Left lung (tissue), 10 donors: Measurements from ENCODE around the gene TMEM247. TPM values are rescaled to one million over a fixed set of nuclear protein-coding genes. Genes with fewer than 3 reads are reported as not detected.
"Not testable (repeated sequence)": the region's sequence is repeated elsewhere in the genome, so short reads cannot be mapped to it uniquely, and the experiment has no call there.

Experiments used
- ATAC-seq: fragments of 200-7000 bp; cut with Tn5 transposase; one replicate; pipeline ENCODE4 v1.9.1; 2020; ENCODE audit warnings: moderate library complexity
- DNase-seq, 4 donors: peaks; one replicate each; pipeline ENCODE4 v3.0.0-alpha.2; 2013 to 2020
- H3K27ac ChIP-seq, 2 donors: fragments of 200-600 bp; sonication (generic) in 1 of 2; one replicate each; pipeline versions ENCODE4 v1.5.0 to v1.8.0; 2020 to 2021
- H3K27me3 ChIP-seq, 2 donors: fragments of 200-600 bp; sonication (generic) in 1 of 2; one replicate each; pipeline versions ENCODE4 v1.5.0 to v1.8.0; 2020 to 2021
- H3K36me3 ChIP-seq, 2 donors: fragments of 200-600 bp; sonication (generic) in 1 of 2; one replicate each; pipeline versions ENCODE4 v1.5.0 to v1.8.0; 2020 to 2021
- H3K4me1 ChIP-seq, 2 donors: fragments of 200-600 bp; one replicate each; pipeline ENCODE4 v1.8.0; 2021
- H3K4me3 ChIP-seq, 2 donors: fragments of 200-600 bp; sonication (generic) in 1 of 2; one replicate each; pipeline versions ENCODE4 v1.5.0 to v1.8.0; 2020 to 2021; ENCODE audit warnings: mild to moderate bottlenecking in 1 of 2
- H3K9me3 ChIP-seq, 2 donors: fragments of 200-600 bp; sonication (generic) in 1 of 2; one replicate each; pipeline versions ENCODE4 v1.5.0 to v1.8.0; 2020 to 2021
- intact Hi-C, 2 donors: fragments of 100-400 bp; cut with DNase I; formaldehyde crosslinking; loops; one replicate each; pipeline versions ENCODE4 v1.11.2 to v1.14.2; 2022
- polyA plus RNA-seq, 6 donors: library from polyadenylated mRNA; unstranded; fragments of 120-200 nt; gene quantifications; one replicate each; pipeline ENCODE4 v1.2.1, GENCODE V29; 2013; ENCODE audit not compliant: insufficient read length in 6 of 6
- total RNA-seq, 2 donors: library from RNA; stranded (reverse); fragmentation: NEBNext Ultra II Directional; extraction: Animal tissue kit (Norgen Biotek cat#: 25700); gene quantifications; one replicate each; pipeline ENCODE4 v1.2.1, GENCODE V29; 2021
- TF ChIP-seq, protein P1 (sequence below), 2 donors: fragments of 200-600 bp; sonication (generic) in 1 of 2; IDR thresholded peaks; one replicate each; pipeline versions ENCODE4 v1.5.0 to v1.8.0; 2021; ENCODE audit warnings: antibody characterized with exemption in 2 of 2
- donor health status: DM: no; HTN: yes; CAD: no.
- donor health status: DM: no; HTN: no; CAD: no.

The TMEM247 gene
- total and polyA plus RNA-seq, 8 donors, result not detected

DNA sequence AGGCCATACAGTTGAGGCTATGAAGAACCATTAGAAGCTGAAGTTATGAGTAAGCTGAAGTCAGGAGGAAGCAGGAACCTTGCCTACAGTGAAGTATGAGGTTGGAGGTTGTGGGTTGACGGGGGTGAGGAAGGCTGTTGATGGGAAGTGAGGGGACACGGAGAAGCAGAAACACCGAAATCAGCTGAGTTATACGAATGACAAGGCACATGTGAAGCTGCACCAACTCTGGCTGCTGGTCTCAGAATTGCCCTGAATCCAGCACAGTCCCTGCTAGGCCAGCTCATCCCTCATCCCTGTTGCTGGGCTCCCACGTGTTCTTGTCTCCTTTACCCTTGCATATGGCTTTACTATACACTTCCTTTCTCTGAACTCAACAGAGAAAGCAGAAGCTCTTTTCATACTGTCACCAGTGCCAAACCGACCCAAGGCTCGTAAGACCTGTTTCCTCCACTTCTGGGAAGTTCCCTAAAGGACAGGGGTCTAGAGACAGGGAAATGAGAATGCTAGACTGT, 9.2 kb upstream of the TMEM247 start:
- peaks cover 0 to 15% of the 10 kb centered on the region in 2 donors for H3K4me1 ChIP-seq
- H3K36me3 ChIP-seq, result no peaks in the 10 kb centered on the region
- intact Hi-C loops, result no loop called here
- H3K4me3 ChIP-seq, result no peak overlapping the region
- H3K9me3 ChIP-seq, result no peaks in the 10 kb centered on the region
- H3K27ac ChIP-seq, result peak overlapping the region in 1 of 2 donors; percentile 69
- ATAC-seq (peak; percentile 84), DNase-seq (no peak)
- H3K27me3 ChIP-seq, result no peaks in the 10 kb centered on the region
- TF ChIP-seq, protein P1, sequence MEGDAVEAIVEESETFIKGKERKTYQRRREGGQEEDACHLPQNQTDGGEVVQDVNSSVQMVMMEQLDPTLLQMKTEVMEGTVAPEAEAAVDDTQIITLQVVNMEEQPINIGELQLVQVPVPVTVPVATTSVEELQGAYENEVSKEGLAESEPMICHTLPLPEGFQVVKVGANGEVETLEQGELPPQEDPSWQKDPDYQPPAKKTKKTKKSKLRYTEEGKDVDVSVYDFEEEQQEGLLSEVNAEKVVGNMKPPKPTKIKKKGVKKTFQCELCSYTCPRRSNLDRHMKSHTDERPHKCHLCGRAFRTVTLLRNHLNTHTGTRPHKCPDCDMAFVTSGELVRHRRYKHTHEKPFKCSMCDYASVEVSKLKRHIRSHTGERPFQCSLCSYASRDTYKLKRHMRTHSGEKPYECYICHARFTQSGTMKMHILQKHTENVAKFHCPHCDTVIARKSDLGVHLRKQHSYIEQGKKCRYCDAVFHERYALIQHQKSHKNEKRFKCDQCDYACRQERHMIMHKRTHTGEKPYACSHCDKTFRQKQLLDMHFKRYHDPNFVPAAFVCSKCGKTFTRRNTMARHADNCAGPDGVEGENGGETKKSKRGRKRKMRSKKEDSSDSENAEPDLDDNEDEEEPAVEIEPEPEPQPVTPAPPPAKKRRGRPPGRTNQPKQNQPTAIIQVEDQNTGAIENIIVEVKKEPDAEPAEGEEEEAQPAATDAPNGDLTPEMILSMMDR (IDR thresholded peaks at IDR 0.05), result no peak

DNA sequence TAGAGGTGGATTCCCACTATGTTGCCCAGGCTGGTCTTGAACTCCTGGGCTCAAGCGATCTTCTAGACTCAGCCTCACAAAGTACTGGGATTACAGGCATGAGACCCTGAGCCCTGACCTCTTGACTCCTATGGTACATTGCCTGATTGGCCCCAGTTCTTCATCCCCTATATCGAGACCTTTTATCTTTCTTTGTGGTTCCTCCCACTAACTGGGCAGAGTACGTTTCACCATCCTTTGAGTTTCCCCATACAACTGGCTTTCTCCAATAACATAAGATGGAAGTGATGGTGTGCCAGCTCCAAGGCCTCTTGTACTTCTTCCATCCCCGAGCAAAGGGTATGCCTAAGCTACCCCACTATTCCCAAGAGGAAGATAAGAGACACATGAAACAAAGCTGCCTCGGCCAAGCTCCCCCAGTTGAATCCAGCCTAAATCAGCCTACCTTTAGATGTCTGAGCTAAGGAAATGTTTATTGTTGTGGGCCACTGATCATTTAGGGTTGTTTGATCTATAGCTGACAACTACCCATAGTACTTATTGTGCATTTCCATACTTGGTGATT, 8.3 kb upstream of the TMEM247 start:
- intact Hi-C loops, result no loop called here
- ATAC-seq (no peak), DNase-seq (no peak)
- no peak overlapping the region for H3K27ac ChIP-seq
- peaks cover 0 to 15% of the 10 kb centered on the region in 2 donors for H3K4me1 ChIP-seq
- H3K27me3 ChIP-seq, result no peaks in the 10 kb centered on the region
- H3K4me3 ChIP-seq, result no peak overlapping the region
- TF ChIP-seq, protein P1 (IDR thresholded peaks at IDR 0.05), result no peak
- no peaks in the 10 kb centered on the region for H3K36me3 ChIP-seq
- H3K9me3 ChIP-seq, result no peaks in the 10 kb centered on the region

DNA sequence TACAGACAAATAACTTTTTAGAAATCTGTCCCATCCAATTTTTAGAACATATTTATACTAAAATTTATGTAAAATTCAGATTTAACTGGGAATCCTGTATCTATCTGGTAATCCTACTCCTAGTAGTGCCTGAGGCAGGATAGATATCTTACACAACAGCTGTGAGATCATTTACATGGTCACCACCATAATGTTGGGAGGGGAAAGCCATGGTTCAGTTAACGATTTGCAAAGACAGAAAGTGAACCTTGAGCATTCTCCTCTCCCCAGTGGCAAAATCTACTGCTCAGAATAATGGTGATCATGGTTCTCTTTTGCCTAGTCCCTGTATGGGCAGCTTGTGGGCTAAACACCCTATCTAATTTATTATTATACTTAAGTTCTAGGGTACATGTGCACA, 7.7 kb upstream of the TMEM247 start:
- H3K27ac ChIP-seq, result no peak overlapping the region
- peaks cover 0 to 15% of the 10 kb centered on the region in 2 donors for H3K4me1 ChIP-seq
- no peaks in the 10 kb centered on the region for H3K36me3 ChIP-seq
- no peak for ATAC-seq
- intact Hi-C loops, result no loop called here
- no peak overlapping the region for H3K4me3 ChIP-seq
- no peaks in the 10 kb centered on the region for H3K9me3 ChIP-seq
- H3K27me3 ChIP-seq, result no peaks in the 10 kb centered on the region
- TF ChIP-seq, protein P1 (IDR thresholded peaks at IDR 0.05), result no peak
- DNase-seq, result no peak

DNA sequence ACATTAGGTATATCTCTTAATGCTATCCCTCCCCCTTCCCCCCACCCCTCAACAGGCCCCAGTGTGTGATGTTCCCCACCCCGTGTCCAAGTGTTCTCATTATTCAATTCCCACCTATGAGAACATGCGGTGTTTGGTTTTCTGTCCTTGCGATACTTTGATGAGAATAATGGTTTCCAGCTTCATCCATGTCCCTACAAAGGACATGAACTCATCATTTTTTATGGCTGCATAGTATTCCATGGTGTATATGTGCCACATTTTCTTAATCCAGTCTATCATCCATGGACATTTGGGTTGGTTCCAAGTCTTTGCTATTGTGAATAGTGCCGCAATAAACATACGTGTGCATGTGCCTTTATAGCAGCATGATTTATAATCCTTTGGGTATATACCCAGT, 7.2 kb upstream of the TMEM247 start:
- H3K27ac ChIP-seq, ATAC-seq, H3K9me3 ChIP-seq, H3K27me3 ChIP-seq, intact Hi-C loops, DNase-seq, H3K4me3 ChIP-seq, H3K36me3 ChIP-seq: not testable (repeated sequence)
- H3K4me1 ChIP-seq, result peaks cover 0 to 15% of the 10 kb centered on the region in 2 donors

DNA sequence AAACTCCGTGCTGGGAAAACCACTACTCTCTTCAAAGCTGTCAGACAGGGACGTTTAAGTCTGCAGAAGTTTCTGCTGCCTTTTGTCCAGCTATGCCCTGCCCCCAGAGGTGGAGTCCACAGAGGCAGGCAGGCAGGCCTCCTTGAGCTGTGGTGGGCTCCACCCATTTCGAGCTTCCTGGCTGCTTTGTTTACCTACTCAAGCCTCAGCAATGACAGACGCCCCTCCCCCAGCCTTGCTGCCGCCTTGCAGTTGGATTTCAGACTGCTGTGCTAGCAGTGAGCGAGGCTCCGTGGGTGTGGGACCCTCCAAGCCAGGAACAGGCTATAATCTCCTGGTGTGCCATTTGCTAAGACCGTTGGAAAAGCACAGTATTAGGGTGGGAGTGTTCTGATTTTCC, 1.9 kb upstream of the TMEM247 start:
- H3K9me3 ChIP-seq, DNase-seq, H3K4me1 ChIP-seq, H3K27ac ChIP-seq, intact Hi-C loops, H3K27me3 ChIP-seq, H3K4me3 ChIP-seq, H3K36me3 ChIP-seq, ATAC-seq: not testable (repeated sequence)

DNA sequence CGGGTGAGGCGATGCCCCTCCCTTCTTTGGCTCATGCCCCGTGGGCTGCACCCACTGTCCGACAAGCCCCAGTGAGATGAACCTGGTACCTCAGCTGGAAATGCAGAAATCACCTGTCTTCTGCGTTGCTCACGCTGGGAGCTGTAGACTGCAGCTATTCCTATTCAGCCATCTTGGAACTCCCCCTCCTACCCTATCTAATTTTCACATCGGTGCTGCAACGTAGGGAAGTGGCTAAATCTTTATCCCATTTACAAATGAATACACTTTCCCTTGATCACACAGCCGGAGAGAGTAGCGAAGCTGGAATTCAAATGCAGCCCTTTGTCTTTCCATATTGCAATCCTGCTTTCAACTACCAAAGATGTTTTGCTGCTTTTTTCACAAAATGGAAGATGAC, 1.4 kb upstream of the TMEM247 start:
- DNase-seq, result no peak

More for the DNA sequence above, 1.4 kb upstream of the TMEM247 start:
- Histone ChIP-seq H3K4me3 (no peak overlapping the region), H3K36me3 (no peaks in the 10 kb centered on the region), H3K27ac (no peak overlapping the region), H3K27me3 (no peaks in the 10 kb centered on the region), H3K4me1 (peaks cover 0 to 7% of the 10 kb centered on the region in 2 donors), H3K9me3 (no peaks in the 10 kb centered on the region)
- ATAC-seq, result no peak
- TF ChIP-seq, protein P1 (IDR thresholded peaks at IDR 0.05), result no peak
- intact Hi-C loops, result no loop called here
